GM12891 (cell line): ENCODE results near the gene MT1B.

ENCODE experiments used
- POLR2A ChIP-seq: IDR thresholded peaks from 2 replicates; pipeline ENCODE4 v1.6.1; 2011; ENCODE audit warnings: low read depth, low read length, control low read depth
- POLR2AphosphoS5 ChIP-seq: IDR thresholded peaks from 2 replicates; pipeline ENCODE4 v1.6.1; 2011; ENCODE audit warnings: low read depth, low read length, control low read depth
- POU2F2 ChIP-seq: IDR thresholded peaks from 2 replicates; pipeline ENCODE4 v1.6.1; 2011; ENCODE audit warnings: low read depth, mild to moderate bottlenecking, control low read depth, low read length, moderate library complexity
- SPI1 ChIP-seq: IDR thresholded peaks from 2 replicates; pipeline ENCODE4 v1.6.1; 2011; ENCODE audit warnings: low read depth, low read length, control low read depth
- TAF1 ChIP-seq: IDR thresholded peaks from 2 replicates; pipeline ENCODE4 v1.6.1; 2011; ENCODE audit warnings: low read depth, low read length, control low read depth

GRCh38 chr16:56625943-56626654 is 25.6 kb upstream of the MT1B start:
- TF ChIP-seq TAF1 (no peak), POLR2A (no peak), POLR2AphosphoS5 (no peak), POU2F2 (no peak), SPI1 (no peak)
